GM21737 (cell line): ENCODE data around the gene FGL2.
"Not testable (repeated sequence)": the region's sequence is repeated elsewhere in the genome, so short reads cannot be mapped to it uniquely, and the experiment has no call there.

Source experiments
- ATAC-seq: cut with Tn5 transposase; IDR thresholded peaks from one replicate; pipeline ENCODE4 v1.9.1; 2021; ENCODE audit warnings: mild to moderate bottlenecking, moderate library complexity; ENCODE audit not compliant: unreplicated experiment

FGL2 gene

DNA sequence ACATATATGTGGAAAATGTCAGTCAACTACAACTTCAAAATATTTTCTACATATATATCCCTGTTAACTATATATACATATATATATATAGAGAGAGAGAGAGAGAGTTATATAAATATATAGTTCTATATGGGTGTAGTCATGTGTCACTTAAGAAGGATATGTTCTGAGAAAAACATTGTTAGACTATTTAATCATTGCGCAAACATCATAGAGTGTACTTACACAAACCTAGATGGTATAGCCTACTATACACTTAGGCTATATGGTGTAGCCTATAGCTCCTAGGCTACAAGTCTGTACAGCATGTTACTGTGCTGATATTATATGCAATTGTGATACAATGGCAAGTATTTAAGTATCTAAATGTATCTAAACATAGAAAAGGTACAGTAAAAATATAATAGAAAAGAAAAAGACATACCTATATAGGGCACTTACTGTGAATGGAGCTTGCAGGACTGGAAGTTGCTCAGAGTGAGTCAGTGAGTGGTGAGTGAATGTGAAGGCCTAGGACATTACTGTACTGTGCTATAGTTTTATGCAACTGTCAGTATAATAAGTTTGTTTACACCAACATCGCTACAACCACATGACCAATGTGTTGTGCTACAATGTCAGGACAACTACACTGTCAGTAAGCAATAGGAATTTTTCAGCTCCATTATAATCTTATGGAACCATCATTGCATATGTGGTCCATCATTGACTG is 18.0 kb upstream of the FGL2 start:
- ATAC-seq = no peak

DNA sequence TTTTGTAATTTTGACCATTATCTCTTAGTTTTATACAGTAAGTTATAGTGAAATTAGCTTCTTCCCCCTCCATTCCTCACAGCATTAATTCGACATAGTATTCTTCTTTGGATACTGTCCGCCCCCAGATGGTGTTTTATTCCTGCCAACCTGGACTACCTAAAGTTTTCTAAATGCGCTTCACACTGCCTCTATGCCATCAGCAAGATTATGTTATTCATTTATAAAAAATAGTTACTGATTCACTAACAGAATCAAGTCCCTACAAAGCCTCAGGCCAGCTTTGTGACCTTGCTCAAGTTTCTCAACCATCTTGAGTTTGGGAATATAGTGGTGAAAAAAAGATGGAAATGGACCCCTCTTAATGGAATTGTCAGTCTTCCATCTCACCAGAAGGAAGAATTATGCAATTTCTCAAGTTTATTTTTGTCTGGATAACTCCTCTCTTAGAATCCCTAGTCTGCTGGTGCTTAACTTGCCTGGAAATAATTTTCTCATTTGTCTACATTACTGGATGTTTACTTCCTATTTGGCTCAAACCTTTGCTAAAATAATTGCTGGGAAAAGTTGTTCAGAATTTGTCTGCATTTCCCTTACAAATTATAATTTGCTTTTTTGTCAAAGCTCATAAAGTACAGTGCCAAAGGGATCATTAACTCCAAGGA is 16.7 kb upstream of the FGL2 start:
- no peak for ATAC-seq

DNA sequence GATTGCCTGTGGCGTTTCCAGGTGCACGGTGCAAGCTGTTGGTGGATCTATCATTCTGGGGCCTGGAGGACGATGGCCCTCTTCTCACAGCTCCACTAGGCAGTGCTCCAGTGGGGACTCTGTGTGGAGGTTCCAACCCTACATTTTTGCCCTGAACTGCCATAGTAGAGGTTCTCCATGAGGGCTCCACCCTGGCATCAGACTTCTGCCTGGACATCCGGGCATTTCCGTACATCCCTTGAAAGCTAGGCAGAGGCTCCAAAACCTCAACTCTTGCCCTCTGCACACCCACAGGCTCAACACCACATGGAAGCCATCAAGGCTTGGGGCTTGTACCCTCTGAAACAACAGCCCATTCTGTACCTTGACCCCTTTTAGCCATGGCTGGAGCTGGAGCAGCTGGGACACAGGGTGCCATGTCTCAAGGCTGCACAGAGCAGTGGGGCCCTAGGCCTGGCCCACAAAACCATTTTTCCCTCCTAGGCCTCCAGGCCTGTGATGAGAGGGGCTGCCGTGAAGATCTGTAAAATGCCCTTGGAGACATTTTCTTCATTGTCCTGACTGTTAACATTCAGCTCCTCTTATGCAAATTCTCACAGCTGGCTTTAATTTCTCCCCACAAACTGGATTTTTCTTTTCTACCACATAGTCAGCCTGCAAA is 10.0 kb upstream of the FGL2 start:
- no peak for ATAC-seq

DNA sequence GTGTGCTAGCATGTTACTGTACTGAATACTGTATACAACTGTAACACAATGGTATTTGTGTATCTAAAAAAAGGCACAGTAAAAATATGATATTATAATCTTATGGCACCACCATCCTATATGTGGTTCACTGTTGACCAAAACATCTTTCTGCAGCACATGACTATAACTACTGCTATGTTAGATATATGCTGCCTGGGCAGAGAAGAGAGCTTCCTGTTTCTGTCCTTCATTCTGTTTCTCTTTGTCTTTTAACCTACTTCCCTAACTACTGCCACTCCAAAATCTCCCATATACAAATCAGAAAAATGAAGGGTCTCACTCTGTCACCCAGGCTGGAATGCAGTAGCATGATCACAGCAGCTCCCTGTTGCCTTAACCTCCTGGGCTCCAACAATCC is 8.8 kb upstream of the FGL2 start:
- ATAC-seq = no peak

DNA sequence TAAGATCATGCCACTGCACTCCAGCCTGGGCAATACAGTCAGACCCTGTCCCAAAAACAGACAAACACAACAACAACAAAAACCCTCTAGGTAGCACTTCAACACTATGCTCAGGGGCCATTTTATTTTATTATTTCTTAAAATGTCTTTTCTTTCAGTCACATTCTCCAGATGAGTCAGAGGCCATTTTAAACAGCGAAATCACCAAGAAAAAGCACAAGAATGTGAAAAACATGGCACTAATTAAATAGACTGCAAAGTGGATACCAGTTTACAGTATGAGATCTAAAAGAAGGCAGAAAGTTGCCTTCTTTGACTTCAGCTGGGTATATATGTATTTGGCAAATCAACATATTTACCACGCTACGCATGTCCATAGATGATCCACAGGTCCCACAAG is 6.1 kb upstream of the FGL2 start:
- ATAC-seq = no peak

DNA sequence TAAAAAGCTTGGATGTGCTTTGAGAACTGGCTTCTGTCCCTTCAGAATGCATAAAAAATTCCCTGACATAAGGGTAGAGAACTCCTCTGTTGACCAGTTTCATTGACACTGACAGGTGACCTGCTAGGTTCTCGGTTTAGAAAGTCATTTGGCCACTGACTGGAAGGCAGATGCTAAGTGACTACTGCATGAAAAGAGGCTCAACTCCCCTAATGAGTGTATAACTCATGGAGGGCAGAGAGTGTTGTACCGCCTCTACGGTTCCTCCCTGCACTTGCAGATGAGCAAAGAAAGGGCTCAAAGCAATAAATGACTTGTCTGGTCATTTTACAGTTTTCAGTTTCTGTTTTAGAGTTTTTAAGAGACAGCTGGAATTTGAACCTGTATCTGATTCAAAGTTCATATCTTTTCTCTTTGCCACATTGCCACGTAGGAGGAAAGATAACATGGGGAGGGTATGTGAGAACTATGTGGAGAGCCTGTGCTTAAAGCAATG is 2.9 kb upstream of the FGL2 start:
- peak; percentile 86 for ATAC-seq

DNA sequence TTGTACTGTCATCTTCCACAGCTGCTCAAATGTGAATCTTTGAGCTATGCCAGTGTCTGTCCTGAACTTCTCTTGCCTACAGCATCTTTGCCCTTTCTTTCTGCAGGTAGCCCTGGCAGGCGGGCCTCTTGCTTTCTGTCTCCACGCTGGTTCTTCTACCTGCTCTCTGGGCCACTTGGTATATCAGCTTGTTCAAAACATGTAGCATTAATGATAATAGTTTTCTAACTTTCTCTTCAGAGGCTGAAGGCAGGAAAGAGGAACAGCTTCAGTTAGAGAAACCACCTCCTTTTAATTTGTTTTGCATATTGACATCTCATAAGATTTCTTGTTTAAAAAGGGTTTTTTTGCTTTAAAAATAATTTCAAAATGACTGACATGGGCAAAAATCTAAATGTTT is 923 bp upstream of the FGL2 start:
- ATAC-seq = no peak

DNA sequence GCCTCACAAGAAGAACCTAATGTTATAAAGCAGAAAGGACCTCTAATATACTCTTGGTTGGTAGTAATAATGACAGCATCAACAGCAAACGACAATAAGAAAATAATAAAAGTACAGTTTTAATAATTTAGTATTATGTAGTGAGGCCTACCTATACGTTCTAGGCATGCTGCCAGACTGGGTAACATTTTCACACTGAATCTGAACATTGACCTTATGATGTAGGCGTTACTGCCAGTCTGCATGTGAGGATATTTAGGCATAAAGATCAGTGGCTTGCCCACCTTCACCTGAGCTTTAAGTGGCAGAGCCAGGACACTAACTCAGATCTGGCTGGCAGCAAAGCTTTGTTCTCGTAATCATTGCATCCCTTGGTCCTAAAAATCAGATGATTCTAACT is 2.5 kb downstream of the FGL2 start:
- no peak for ATAC-seq

DNA sequence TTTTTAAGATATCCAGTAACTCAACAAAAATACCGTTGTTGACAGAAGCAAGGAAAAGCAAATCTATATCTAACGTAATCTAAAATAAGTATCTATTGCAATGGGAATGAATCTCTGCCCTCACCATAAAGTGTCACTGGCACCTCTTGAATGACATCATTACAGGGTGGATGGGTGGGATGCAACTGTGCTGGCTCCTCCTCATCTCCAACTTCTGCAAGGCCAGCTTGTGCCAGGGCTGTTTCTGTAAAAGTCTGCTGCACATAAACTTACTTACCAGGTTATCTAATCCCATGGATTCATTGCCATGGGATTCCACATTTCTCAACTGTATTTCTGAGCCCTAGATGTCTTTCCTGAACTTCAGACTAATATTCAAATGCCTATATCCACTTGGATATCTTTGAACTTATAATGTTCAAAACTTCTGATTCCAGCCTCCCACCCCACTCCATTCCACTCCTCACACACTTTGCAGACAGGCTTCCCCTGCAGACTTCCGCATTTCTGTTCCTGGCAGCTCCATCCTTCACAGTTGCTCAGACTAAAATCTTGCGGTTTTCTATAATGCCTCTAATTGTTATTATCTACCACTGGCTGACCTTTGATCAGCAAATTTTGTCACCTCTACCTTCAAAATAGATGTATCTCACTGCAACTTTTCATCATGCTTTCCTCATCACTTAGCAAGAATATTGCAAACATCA is 10.7 kb downstream of the FGL2 start:
- ATAC-seq = no peak

DNA sequence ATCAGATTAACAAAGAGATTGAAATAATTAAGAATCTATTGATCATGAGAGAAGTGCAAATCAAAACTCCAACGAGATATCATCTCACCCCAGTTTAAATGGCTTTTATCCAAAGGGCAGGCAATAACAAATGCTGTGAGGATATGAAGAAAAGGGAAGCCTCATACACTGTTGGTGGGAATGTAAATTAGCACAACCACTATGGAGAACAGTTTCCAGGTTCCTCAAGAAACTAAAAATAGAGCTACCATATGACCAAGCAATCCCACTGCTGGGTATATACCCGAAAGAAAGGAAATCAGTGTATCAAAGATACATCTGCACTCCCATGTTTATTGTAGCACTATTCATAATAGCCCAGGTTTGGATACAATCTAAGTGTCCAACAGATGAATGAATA is 13.8 kb downstream of the FGL2 start:
- ATAC-seq = no peak

DNA sequence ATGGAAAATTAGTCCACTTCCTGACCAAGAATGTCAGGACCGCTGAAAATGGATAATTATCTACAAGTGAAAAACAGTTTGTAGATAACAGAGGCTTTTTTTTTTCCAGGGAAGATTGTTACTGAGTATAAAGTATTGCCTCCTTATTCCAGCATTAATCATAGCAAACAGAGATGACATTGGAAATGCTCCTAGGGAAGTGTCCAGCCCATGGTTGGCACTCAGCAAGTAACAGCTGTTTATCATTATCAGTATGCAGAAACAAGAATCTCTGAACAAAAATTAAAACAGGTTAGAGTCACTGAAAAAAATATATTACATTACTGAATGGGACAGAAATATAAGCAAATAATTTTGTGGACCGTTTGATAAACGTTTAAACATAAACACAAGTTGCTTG is 14.6 kb downstream of the FGL2 start:
- no peak for ATAC-seq

DNA sequence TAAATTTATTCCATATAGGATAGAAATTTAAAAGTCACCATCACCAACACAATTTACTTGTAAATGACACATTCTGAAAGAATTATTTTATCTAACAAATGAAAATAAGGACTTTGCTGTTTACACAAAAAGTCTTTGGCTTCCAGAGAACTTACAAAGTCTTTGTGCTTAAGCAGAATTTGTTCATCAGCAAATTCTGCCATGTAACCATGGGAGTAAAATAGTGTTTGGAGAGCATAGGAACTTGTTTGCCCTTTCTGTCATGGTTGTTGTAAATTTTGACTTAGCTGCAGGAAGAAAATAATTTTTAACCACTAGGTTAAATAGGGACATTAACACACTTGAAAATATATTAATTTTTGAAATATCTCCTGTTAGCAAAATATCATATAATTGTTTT is 15.2 kb downstream of the FGL2 start:
- no peak for ATAC-seq

DNA sequence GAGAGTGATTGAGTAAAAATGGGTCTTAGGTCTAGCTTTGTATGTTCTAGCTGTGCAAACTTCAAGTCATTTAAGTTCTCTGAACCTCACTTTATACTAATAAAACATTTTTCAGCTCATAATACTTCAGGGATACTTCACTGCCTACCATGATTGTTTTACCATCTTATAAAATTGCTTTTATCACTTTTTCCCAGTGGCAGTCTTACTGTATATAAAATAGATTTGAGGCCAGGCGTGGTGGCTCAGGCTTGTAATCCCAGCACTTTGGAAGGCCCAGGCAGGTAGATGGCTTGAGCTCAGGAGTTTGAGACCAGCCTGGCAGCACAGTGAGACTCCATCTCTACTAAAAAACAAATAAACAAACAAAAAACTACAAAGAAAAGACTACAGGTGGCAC is 17.4 kb downstream of the FGL2 start:
- no peak for ATAC-seq

DNA sequence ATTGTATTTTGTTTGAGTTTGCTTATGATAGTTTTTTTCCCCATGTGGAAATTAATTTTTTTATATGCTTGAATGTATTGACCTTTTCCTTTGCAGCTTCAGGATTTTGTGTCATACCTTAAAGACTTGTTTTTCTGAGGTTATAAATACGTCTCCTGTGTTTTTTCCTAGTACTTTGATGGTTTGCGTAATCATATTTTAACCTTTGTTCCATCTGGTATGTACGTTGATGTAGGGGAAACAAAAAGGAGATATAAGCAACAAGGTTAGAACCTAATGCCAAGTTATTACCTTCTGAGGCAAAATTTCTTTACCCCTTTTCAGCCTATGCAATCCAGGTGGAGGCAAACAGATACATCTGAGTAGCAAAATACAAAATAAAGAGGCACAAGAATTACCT is 17.9 kb downstream of the FGL2 start:
- no peak for ATAC-seq

DNA sequence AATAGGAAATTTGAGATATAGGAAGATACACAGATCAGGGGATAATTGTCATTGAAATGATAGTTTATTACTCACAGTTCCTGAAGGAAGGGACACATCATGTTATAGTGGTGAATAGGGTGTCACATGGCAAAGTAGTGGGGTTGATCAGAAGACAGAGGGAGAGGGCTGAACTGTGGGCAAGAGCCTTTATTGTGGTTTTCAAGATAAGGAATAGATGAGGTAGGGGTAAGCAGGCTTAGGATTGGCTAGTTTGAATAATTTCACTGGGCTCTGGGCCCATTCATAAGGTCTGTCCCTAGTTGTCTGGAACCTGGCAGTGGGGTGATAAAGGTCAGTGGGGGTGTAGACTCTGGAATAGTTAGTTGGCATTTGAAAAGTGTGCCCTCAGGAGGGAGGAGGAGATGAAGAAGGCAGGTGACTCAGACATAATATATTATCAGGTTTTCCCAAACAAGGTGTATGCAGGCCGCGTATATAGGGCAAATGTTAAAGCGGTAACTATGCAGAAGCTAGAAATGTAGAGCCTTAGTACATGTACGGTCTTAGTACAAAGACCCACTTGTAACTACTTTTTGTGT is 18.5 kb downstream of the FGL2 start:
- no peak for ATAC-seq

DNA sequence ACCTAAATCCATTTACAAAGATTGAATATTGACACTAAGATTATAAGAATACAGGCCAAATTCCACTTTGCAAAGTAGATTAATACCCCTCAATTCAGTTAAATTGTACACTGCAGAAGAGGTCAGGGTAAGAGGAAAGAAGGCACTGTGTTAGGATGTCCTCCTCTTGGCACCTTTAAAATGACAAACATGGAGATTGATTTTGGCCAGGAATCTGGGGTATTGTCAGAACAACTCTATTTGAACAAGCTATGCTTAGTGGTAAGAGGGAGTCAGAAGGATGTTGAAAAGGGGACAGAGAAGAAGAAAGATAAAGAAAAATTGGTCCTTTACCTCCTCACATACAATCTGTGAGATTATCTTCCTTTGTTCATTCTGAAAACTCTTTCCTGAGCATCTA is 21.6 kb downstream of the FGL2 start:
- not testable (repeated sequence) for ATAC-seq

DNA sequence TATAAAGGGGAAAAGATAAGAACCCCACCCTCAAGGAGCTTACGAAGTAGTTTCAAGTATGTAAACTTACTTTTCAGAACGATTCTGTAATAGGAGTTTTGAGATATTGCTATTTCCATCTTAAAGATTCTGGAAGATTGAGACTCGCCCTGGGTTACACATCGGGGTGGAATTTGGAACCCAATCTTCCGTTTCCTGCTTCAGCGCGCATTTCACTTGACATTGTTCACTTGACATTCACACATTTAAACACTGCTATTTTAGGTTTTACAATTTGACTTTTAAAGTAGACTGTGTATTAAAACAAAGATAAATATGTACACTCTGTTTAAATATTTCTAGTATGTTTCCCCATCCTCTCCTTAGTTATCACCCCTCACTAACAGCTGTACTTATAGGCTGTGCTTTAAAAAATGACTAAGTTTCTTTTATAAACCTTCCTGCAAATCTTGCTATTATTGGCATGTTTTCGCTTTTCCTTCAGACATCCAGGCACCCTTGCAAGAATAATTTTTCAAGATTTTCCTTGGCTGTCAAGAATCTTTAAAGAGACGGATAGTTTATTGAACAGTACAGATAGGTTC is 22.2 kb downstream of the FGL2 start:
- not testable (repeated sequence) for ATAC-seq

DNA sequence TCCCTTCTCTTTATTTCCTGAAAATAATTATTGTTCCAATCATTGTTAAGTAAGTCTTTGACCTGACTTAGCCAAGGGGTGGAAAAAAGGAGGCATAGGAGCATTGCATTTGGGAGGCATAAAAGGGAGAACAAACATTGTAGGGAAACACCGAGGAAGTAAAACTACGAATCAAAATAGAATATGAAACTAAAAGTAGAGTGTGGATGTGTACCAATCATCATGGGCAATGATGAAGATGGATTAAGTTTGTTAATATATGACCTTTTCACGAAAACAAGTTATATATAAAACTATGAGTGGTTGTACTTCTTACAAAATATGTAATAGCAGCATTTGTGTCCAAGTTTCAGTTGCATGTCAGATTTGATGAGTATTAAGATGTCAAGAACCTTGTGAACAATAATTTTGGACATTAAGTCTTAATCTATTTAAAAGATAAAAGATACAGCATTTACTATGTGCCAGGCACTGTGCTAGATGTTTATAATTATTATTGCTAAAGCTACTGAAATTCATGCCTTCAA is 24.3 kb downstream of the FGL2 start:
- ATAC-seq = peak; percentile 81

DNA sequence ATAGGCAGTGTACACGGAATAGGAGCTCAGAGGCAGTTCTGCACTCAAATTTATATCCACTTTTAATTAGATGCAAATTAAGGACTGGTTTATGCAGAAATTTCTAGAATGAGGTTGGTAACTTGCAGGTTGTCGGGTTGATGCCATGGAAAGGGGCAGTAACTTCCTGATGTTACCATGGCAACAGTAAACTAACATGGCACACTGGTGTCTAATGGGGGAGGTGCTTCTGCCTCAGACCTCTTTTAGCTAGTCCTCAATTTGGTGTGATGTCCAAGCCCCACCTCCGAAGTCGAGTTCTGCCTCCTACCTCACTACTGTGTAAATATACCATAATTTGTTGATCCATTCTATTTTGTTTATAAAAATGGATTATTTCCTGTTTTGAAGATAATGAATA is 25.2 kb downstream of the FGL2 start:
- not testable (repeated sequence) for ATAC-seq

DNA sequence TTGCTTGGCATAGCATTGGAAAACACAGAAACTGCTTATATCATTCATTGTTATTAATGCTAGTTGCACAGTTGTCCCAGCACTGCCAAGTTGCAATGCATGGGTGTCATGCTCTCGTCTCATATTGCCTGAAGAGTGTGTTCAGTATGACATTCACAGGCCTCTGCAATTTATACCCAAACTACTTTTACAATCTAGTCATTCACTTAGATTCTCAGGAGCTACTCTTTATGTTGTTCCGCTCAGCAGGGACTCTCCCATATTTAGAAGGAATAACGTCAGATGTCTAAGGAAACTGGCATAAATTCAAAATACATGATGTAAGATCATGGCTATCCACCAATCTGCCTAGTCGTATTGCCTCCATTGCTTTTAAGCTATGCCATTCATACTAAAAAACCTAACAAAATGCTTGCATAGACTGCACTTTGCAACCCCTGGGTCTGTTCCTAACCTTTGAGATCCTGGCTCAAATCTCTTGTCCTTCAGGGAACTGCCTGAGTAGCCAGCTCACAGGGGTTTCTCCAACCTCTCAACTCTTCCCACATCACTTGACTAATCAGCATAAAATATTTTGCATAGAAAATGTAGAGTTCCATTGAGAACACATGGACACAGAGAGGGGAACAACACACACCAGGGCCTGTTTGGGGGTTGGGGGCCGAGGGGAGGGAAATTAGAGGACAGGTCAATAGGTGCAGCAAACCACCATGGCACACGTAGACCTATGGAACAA is 27.0 kb downstream of the FGL2 start:
- ATAC-seq = not testable (repeated sequence)
